ENCODE results near the gene AP3S2.

Gene AP3S2

DNA sequence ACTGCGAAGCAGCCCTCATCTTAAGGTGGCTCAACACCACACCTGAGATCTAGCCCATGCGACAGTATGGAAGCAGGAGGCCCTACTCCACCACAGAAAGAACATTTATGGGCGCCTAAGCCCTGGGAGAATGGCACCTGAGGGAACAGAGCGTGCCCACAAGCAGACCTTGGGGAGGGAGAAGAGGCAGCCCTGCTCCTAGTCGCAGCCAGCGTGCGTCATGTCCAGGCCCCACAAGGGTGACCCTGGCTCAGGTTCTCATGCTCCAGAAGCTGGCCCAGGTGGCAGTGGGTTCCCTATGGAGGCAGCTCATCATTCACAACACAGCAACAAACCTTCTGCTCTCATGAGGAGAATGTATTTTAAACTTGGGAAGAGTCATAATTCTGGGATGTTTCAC lies 59.8 kb downstream of the AP3S2 start:
- Histone ChIP-seq H3K79me2 (no peaks in the 10 kb centered on the region), H3K36me3 (ENCODE audit: control insufficient read depth, insufficient read depth, low read length) (no peaks in the 10 kb centered on the region), H2AFZ (no peak overlapping the region), H3K27me3 (ENCODE audit: control insufficient read depth, insufficient read depth, low read length) (no peaks in the 10 kb centered on the region), H3K4me2 (ENCODE audit: low read length) (no peak overlapping the region), H3K4me3 (ENCODE audit: low read depth, low read length) (no peak overlapping the region), H3K27ac (no peak overlapping the region), H3K9ac (no peak overlapping the region), H3K9me3 (ENCODE audit: control insufficient read depth, low read length) (no peaks in the 10 kb centered on the region), H3K4me1 (no peaks in the 10 kb centered on the region)
- TF ChIP-seq, protein P1, sequence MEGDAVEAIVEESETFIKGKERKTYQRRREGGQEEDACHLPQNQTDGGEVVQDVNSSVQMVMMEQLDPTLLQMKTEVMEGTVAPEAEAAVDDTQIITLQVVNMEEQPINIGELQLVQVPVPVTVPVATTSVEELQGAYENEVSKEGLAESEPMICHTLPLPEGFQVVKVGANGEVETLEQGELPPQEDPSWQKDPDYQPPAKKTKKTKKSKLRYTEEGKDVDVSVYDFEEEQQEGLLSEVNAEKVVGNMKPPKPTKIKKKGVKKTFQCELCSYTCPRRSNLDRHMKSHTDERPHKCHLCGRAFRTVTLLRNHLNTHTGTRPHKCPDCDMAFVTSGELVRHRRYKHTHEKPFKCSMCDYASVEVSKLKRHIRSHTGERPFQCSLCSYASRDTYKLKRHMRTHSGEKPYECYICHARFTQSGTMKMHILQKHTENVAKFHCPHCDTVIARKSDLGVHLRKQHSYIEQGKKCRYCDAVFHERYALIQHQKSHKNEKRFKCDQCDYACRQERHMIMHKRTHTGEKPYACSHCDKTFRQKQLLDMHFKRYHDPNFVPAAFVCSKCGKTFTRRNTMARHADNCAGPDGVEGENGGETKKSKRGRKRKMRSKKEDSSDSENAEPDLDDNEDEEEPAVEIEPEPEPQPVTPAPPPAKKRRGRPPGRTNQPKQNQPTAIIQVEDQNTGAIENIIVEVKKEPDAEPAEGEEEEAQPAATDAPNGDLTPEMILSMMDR (IDR thresholded peaks at IDR 0.05), result no peak

DNA sequence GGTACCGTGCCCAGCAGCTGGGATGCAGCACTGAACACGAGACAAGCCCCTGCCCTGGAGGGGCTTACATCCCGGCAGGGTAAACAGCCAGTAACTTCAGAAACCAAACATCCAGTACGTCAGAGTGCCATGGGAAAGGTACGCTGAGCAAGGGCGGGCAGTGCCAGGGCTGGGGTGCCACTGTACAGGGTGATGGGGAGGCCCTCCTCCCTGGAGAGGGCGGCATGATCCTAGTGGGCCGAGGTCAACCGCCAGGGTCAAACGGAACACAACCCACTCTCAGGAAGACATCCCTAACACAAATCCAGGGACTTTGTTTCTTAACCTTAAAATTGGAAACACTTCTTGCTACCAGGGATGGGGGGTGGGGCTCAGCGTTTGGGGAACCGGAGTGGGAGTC lies 63.2 kb downstream of the AP3S2 start:
- Histone ChIP-seq H3K9ac (no peak overlapping the region), H3K79me2 (no peaks in the 10 kb centered on the region), H3K27me3 (ENCODE audit: control insufficient read depth, insufficient read depth, low read length) (no peaks in the 10 kb centered on the region), H2AFZ (no peak overlapping the region), H3K9me3 (ENCODE audit: control insufficient read depth, low read length) (no peaks in the 10 kb centered on the region), H3K4me3 (ENCODE audit: low read depth, low read length) (no peak overlapping the region), H3K36me3 (ENCODE audit: control insufficient read depth, insufficient read depth, low read length) (no peaks in the 10 kb centered on the region), H3K4me1 (no peaks in the 10 kb centered on the region), H3K27ac (no peak overlapping the region), H3K4me2 (ENCODE audit: low read length) (no peak overlapping the region)
- TF ChIP-seq, protein P1 (IDR thresholded peaks at IDR 0.05), result no peak

DNA sequence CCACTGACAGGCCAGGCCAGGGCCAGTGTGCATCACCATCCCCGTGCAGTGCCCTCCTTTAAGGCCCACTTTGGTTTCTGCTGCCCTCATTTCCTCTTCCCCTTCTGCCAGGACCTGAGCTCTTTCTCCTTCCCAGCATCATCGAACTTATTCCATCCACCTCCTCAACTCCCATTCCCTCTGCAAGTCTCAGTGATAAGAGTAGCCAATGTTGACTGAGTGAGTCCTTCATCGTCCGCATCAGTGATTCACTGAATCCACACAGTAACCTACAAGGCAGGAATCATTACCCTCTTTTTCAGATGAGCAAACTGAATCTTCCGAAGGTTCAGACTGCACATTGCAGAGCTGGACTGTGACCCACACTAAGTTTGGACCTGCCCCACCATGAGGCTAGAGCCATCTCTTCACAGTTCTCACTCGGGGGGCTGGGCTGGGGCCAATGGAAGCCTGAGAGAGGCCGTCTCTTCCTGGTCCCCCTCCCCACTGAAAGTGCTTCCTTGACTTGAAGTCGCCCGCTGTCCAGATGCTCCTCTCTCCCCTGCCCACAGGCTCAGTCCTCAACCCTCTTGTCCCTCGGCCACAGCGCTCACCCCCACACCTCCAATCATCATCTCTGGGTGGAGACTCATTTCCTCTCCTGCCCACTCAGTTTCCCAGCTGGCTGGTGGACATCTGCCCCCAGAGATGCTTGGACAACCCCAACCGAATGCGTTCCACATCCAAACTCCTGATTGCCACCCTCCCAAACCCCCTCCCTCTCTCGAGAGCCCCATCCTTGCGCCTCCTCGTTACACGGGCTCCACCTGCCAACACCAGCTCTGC lies 64.0 kb downstream of the AP3S2 start:
- H2AFZ ChIP-seq, result no peak overlapping the region
- H3K79me2 ChIP-seq, result no peaks in the 10 kb centered on the region
- no peaks in the 10 kb centered on the region for H3K9me3 ChIP-seq (ENCODE audit: control insufficient read depth, low read length)
- TF ChIP-seq, protein P1 (IDR thresholded peaks at IDR 0.05), result no peak
- H3K4me2 ChIP-seq (ENCODE audit: low read length), result no peak overlapping the region
- H3K9ac ChIP-seq, result no peak overlapping the region
- H3K4me1 ChIP-seq, result no peaks in the 10 kb centered on the region
- H3K27me3 ChIP-seq (ENCODE audit: control insufficient read depth, insufficient read depth, low read length), result no peaks in the 10 kb centered on the region
- H3K27ac ChIP-seq, result no peak overlapping the region
- no peak overlapping the region for H3K4me3 ChIP-seq (ENCODE audit: low read depth, low read length)
- no peaks in the 10 kb centered on the region for H3K36me3 ChIP-seq (ENCODE audit: control insufficient read depth, insufficient read depth, low read length)

DNA sequence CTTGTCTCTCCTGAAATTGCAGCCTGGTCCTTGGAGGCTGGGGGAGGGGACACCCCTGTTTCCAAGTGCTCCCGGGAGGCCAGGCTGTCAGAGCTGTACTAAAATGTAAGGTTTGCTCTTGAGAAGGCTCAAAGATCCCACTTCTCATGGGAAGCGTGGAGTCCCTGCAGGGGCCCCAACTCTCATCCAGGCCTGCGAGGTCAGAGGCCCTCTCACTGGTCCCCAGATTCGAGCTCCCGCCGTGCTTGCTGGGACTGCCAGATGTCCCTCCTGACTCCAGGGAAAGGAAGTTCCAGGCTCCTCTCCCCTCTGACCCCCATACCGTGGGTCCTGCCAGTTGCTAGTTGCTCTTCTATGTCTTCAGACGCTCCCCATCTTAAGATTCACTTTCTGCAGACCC lies 64.6 kb downstream of the AP3S2 start:
- Histone ChIP-seq H3K4me3 (ENCODE audit: low read depth, low read length) (no peak overlapping the region), H3K27me3 (ENCODE audit: control insufficient read depth, insufficient read depth, low read length) (no peaks in the 10 kb centered on the region), H3K9ac (no peak overlapping the region), H3K27ac (no peak overlapping the region), H2AFZ (no peak overlapping the region), H3K4me2 (ENCODE audit: low read length) (no peak overlapping the region), H3K36me3 (ENCODE audit: control insufficient read depth, insufficient read depth, low read length) (no peaks in the 10 kb centered on the region), H3K4me1 (no peaks in the 10 kb centered on the region), H3K79me2 (no peaks in the 10 kb centered on the region), H3K9me3 (ENCODE audit: control insufficient read depth, low read length) (no peaks in the 10 kb centered on the region)
- TF ChIP-seq, protein P1 (IDR thresholded peaks at IDR 0.05), result no peak

All from parathyroid adenoma (tissue), 2 donors.